Parathyroid adenoma (tissue), 2 donors: ENCODE results near the gene PILRA.
"Not testable (repeated sequence)": the region's sequence is repeated elsewhere in the genome, so short reads cannot be mapped to it uniquely, and the experiment has no call there.

Experiments used
- H2AFZ ChIP-seq: fragments of 300-600 bp; sonication (generic); one replicate; pipeline ENCODE4 v1.7.0; 2017; ENCODE audit warnings: antibody characterized with exemption, mild to moderate bottlenecking
- H3K27ac ChIP-seq: fragments of 300-600 bp; sonication (generic); one replicate; pipeline ENCODE4 v1.7.0; 2017
- H3K27me3 ChIP-seq: fragments of 300-600 bp; sonication (generic); one replicate; pipeline ENCODE4 v1.7.0; 2017; ENCODE audit warnings: low read length; ENCODE audit not compliant: control insufficient read depth, insufficient read depth
- H3K36me3 ChIP-seq: fragments of 300-600 bp; sonication (generic); one replicate; pipeline ENCODE4 v1.7.0; 2017; ENCODE audit warnings: low read length; ENCODE audit not compliant: control insufficient read depth, insufficient read depth
- H3K4me1 ChIP-seq: fragments of 300-600 bp; sonication (generic); one replicate; pipeline ENCODE4 v1.7.0; 2017; ENCODE audit warnings: control low read depth
- H3K4me2 ChIP-seq: fragments of 300-600 bp; sonication (generic); one replicate; pipeline ENCODE4 v1.7.0; 2017; ENCODE audit warnings: low read length
- H3K4me3 ChIP-seq: fragments of 300-600 bp; sonication (generic); one replicate; pipeline ENCODE4 v1.7.0; 2017; ENCODE audit warnings: low read depth, low read length
- H3K79me2 ChIP-seq: fragments of 300-600 bp; sonication (generic); one replicate; pipeline ENCODE4 v1.7.0; 2017; ENCODE audit warnings: control low read depth
- H3K9ac ChIP-seq: fragments of 300-600 bp; sonication (generic); one replicate; pipeline ENCODE4 v1.7.0; 2017; ENCODE audit warnings: mild to moderate bottlenecking
- H3K9me3 ChIP-seq: fragments of 300-600 bp; sonication (generic); one replicate; pipeline ENCODE4 v1.7.0; 2017; ENCODE audit warnings: low read length; ENCODE audit not compliant: control insufficient read depth
- CTCF ChIP-seq: fragments of 300-600 bp; sonication (generic); IDR thresholded peaks from one replicate; pipeline ENCODE4 v1.7.0; 2017; ENCODE audit warnings: antibody characterized with exemption, mild to moderate bottlenecking
- donor health status: primary hyperparathyroidism.

The PILRA gene

DNA sequence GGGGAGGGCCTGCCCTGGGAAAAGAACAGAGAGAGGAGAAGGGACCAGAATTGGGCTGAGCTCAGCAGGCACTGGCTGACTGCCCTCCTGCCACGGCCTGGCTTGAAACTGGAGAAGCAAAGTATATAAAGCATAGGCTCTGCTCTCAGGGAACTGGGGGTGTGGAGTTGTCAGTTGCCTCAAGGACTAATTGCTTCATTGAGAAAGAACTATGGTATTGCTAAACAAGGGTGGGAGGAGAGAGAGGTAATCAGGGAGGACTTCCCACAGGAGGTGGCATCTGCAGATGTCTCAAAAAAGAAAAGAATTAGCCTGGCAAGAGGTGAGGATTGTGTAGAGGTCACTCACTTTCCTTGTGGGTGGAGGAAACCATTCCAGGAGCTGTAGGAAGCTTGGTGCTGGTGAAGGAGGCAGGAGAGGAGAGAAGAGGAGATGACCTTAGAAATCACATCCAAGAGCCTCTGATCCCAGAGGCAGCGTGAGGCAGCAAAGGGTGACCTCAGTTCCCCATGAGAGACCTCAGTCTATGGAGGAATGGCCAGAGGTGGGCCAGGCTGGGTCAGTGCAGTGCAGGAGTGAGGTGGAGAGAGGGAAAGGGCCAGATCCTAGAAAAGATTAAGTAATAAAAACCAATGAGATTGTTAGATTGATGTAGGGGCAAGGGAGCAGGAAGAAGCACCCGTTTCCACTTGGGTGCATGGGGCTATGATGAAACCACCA, 13.0 kb upstream of the PILRA start:
- H3K4me2 ChIP-seq = no peak overlapping the region
- no peaks in the 10 kb centered on the region for H3K4me1 ChIP-seq
- no peaks in the 10 kb centered on the region for H3K36me3 ChIP-seq
- TF ChIP-seq CTCF = no peak
- H3K79me2 ChIP-seq = no peaks in the 10 kb centered on the region
- no peak overlapping the region for H3K27ac ChIP-seq
- H3K9ac ChIP-seq = no peak overlapping the region
- H3K4me3 ChIP-seq = no peak overlapping the region
- H2AFZ ChIP-seq = no peak overlapping the region
- no peaks in the 10 kb centered on the region for H3K27me3 ChIP-seq
- no peaks in the 10 kb centered on the region for H3K9me3 ChIP-seq

DNA sequence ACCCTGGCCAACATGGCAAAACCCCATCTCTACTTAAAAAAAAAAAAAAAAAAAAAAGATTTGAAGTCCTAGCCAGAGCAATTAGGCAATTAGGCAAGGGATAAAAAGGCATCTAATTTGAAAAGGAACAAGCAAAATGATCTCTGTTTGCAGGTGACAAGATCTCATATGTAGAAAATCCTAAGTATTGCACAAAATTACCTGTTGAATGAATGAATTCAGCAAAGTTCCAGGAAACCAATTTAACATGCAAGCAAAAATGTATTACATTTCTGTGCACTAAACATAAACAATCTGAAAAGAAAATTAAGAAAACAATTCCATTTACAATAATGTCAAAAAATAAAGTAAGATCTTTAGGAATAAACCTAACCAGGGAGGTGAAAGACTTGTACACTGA, 10.2 kb upstream of the PILRA start:
- Histone ChIP-seq H3K9ac (no peak overlapping the region), H3K27me3 (no peaks in the 10 kb centered on the region), H2AFZ (no peak overlapping the region), H3K4me3 (no peak overlapping the region), H3K79me2 (no peaks in the 10 kb centered on the region), H3K9me3 (no peaks in the 10 kb centered on the region), H3K36me3 (no peaks in the 10 kb centered on the region), H3K4me1 (no peaks in the 10 kb centered on the region), H3K4me2 (no peak overlapping the region), H3K27ac (no peak overlapping the region)
- no peak for TF ChIP-seq CTCF

- not testable (repeated sequence) for H3K36me3 ChIP-seq, H3K9me3 ChIP-seq, H3K4me1 ChIP-seq, H2AFZ ChIP-seq, H3K27me3 ChIP-seq, H3K4me2 ChIP-seq, H3K9ac ChIP-seq, H3K4me3 ChIP-seq, H3K27ac ChIP-seq, H3K79me2 ChIP-seq
Measured at GRCh38 chr7:100363797-100364196, 9.5 kb upstream of the PILRA start.

GRCh38 chr7:100364480-100364879, 8.8 kb upstream of the PILRA start:
- Histone ChIP-seq H2AFZ (no peak overlapping the region), H3K79me2 (no peaks in the 10 kb centered on the region), H3K4me1 (no peaks in the 10 kb centered on the region), H3K4me3 (no peak overlapping the region), H3K4me2 (no peak overlapping the region), H3K27ac (no peak overlapping the region), H3K9me3 (no peaks in the 10 kb centered on the region), H3K27me3 (no peaks in the 10 kb centered on the region), H3K9ac (no peak overlapping the region), H3K36me3 (no peaks in the 10 kb centered on the region)
- no peak for TF ChIP-seq CTCF

- not testable (repeated sequence) for H3K9me3 ChIP-seq, H3K36me3 ChIP-seq, H3K27me3 ChIP-seq, H3K4me1 ChIP-seq, H3K27ac ChIP-seq, H3K4me2 ChIP-seq, H3K4me3 ChIP-seq, H3K79me2 ChIP-seq, H2AFZ ChIP-seq, H3K9ac ChIP-seq
Measured at GRCh38 chr7:100365998-100366367, 7.3 kb upstream of the PILRA start.
